ENCODE data around the gene PTGFRN.

Gene PTGFRN

GRCh38 chr1:116923421-116923820 is 13.7 kb downstream of the PTGFRN start:
- no peak overlapping the region for H3K4me3 ChIP-seq (ENCODE audit: low read length in 2 of 2)
- H2BK120ac ChIP-seq (ENCODE audit: low read depth, low read length), result no peak overlapping the region
- no peak overlapping the region for H3K27ac ChIP-seq (replicated peaks; ENCODE audit: low read length)
- H3K9ac ChIP-seq (ENCODE audit: low read depth, low read length, poor library complexity), result no peak overlapping the region
- no peaks in the 10 kb centered on the region for H3K9me3 ChIP-seq (replicated peaks in 1 of 2; ENCODE audit: control insufficient read depth in 2 of 2, insufficient read depth in 1 of 2, low read depth in 1 of 2, low read length in 2 of 2)
- H3K4me2 ChIP-seq (ENCODE audit: insufficient read depth, low read length, poor library complexity, severe bottlenecking), result no peak overlapping the region
- H3K4me1 ChIP-seq (ENCODE audit: control insufficient read depth in 2 of 2, insufficient read depth in 1 of 2, low read depth in 1 of 2, low read length in 2 of 2), result peaks cover 0 to 5% of the 10 kb centered on the region in 2 donors
- no peak overlapping the region for H4K8ac ChIP-seq (ENCODE audit: low read depth, low read length)
- H3K23ac ChIP-seq (ENCODE audit: low read depth, low read length, poor library complexity), result no peak overlapping the region
- no peak for DNase-seq (ENCODE audit: low spot score)
- no peak overlapping the region for H3K18ac ChIP-seq (ENCODE audit: low read length)
- no peak overlapping the region for H2AFZ ChIP-seq (ENCODE audit: low read length)
- no peak overlapping the region for H2BK5ac ChIP-seq (ENCODE audit: low read length)
- no peak overlapping the region for H2BK12ac ChIP-seq (ENCODE audit: low read length)
- H2AK5ac ChIP-seq (ENCODE audit: low read depth, low read length), result no peak overlapping the region
- no peak overlapping the region for H3K4ac ChIP-seq (ENCODE audit: low read length)
- H3K79me1 ChIP-seq (ENCODE audit: low read depth, low read length), result peaks cover 9% of the 10 kb centered on the region
- no peak overlapping the region for H4K91ac ChIP-seq (ENCODE audit: low read depth, low read length, poor library complexity)
- no peak overlapping the region for H3K14ac ChIP-seq (ENCODE audit: low read length)
- H3K36me3 ChIP-seq (replicated peaks in 1 of 2; ENCODE audit: control insufficient read depth in 2 of 2, insufficient read depth in 2 of 2, low read length in 2 of 2), result peaks cover 0 to 16% of the 10 kb centered on the region in 2 donors
- H2BK15ac ChIP-seq (ENCODE audit: low read length), result no peak overlapping the region
- no CpG with 5 or more reads among the region's 8 CpGs for WGBS, 2 donors (ENCODE audit: extremely low coverage in 2 of 2, insufficient read length in 2 of 2, insufficient replicate concordance in 1 of 2)
- H3K27me3 ChIP-seq (ENCODE audit: control insufficient read depth in 3 of 3, insufficient read depth in 3 of 3, low read depth in 1 of 3, low read length in 3 of 3), result no peaks in the 10 kb centered on the region

DNA sequence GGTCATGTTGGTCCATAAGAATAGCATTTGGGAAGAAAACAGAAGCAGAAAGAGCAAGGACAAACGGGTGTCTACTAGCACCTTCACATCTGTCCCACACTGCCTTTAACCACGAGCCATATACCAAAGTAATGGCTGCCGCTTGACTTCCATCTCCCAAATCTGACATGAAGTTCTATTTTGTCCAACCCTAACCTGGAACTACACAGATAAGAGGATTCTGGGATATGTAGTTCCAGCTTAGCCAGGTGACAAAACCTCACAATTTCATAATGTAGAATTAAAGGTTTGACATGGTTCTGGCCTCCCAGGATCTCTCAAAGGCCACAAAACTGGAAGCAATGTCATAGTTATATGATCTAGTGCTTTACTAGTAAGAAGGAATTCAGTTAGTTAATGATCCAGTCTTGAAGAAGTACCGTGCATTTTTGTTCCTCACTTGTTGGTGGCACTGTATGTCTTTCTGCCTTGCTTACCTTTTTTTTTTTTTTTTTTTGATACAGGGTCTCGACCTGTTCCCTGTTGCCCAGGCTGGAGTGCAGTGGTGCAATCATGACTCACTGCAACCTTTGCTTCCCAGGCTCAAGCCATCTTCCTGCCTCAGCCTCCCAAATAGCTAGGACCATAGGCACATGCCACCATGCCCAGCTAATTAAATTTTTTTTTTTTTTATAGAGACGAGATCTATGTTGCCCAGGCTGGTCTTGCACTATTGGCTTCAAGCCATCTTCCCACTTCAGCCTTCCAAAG is 17.5 kb downstream of the PTGFRN start:
- H3K4me2 ChIP-seq (ENCODE audit: insufficient read depth, low read length, poor library complexity, severe bottlenecking), result no peak overlapping the region
- H3K18ac ChIP-seq (ENCODE audit: low read length), result no peak overlapping the region
- no peak overlapping the region for H3K9ac ChIP-seq (ENCODE audit: low read depth, low read length, poor library complexity)
- no peak for DNase-seq (ENCODE audit: low spot score)
- H3K9me3 ChIP-seq (replicated peaks in 1 of 2; ENCODE audit: control insufficient read depth in 2 of 2, insufficient read depth in 1 of 2, low read depth in 1 of 2, low read length in 2 of 2), result no peaks in the 10 kb centered on the region
- no peak overlapping the region for H4K91ac ChIP-seq (ENCODE audit: low read depth, low read length, poor library complexity)
- H3K27me3 ChIP-seq (ENCODE audit: control insufficient read depth in 3 of 3, insufficient read depth in 3 of 3, low read depth in 1 of 3, low read length in 3 of 3), result no peaks in the 10 kb centered on the region
- H3K23ac ChIP-seq (ENCODE audit: low read depth, low read length, poor library complexity), result no peak overlapping the region
- no peak overlapping the region for H2BK5ac ChIP-seq (ENCODE audit: low read length)
- no peak overlapping the region for H3K27ac ChIP-seq (replicated peaks; ENCODE audit: low read length)
- H2AFZ ChIP-seq (ENCODE audit: low read length), result no peak overlapping the region
- no peak overlapping the region for H3K4me3 ChIP-seq (ENCODE audit: low read length in 2 of 2)
- H2BK12ac ChIP-seq (ENCODE audit: low read length), result no peak overlapping the region
- H2BK15ac ChIP-seq (ENCODE audit: low read length), result no peak overlapping the region
- H3K4me1 ChIP-seq (ENCODE audit: control insufficient read depth in 2 of 2, insufficient read depth in 1 of 2, low read depth in 1 of 2, low read length in 2 of 2), result peaks cover 0 to 7% of the 10 kb centered on the region in 2 donors
- peaks cover 0 to 37% of the 10 kb centered on the region in 2 donors for H3K36me3 ChIP-seq (replicated peaks in 1 of 2; ENCODE audit: control insufficient read depth in 2 of 2, insufficient read depth in 2 of 2, low read length in 2 of 2)
- H2AK5ac ChIP-seq (ENCODE audit: low read depth, low read length), result no peak overlapping the region
- H2BK120ac ChIP-seq (ENCODE audit: low read depth, low read length), result no peak overlapping the region
- no peak overlapping the region for H3K4ac ChIP-seq (ENCODE audit: low read length)
- peaks cover 3% of the 10 kb centered on the region for H3K79me1 ChIP-seq (ENCODE audit: low read depth, low read length)
- H3K14ac ChIP-seq (ENCODE audit: low read length), result no peak overlapping the region
- H4K8ac ChIP-seq (ENCODE audit: low read depth, low read length), result no peak overlapping the region
- no CpG with 5 or more reads among the region's 6 CpGs for WGBS, 2 donors (ENCODE audit: extremely low coverage in 2 of 2, insufficient read length in 2 of 2, insufficient replicate concordance in 1 of 2)

DNA sequence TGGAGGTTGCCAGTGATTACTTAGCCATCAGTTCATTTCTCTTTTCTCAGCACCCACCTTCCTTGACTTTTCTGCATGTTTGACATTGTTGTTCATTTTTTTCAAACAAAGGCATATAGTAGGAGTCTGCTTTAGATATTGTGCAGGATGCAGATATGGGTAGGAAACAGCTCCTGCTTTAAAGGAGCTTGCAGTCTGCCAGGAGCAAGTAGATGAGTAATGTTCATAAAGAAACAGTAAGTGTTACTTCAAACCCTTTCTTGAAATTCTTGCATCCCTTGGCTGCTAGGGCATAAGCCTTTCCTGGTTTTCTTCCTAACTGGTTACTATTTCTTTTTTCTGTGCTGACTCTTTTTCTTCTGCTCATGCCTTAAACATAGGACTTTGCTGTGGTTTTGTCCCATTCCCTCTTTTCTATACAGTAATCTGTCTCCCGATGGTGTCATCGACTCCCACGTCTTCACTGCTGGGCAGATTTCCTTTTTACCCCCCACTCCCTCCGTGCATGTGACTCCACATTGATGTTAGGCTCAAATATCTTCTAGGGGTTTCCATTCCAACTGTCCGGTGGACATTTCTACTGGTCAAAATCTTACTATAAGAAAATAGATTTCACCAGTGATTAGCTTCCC is 20.4 kb downstream of the PTGFRN start:
- peaks cover 0 to 7% of the 10 kb centered on the region in 2 donors for H3K4me1 ChIP-seq (ENCODE audit: control insufficient read depth in 2 of 2, insufficient read depth in 1 of 2, low read depth in 1 of 2, low read length in 2 of 2)
- no peak overlapping the region for H2AFZ ChIP-seq (ENCODE audit: low read length)
- H3K36me3 ChIP-seq (replicated peaks in 1 of 2; ENCODE audit: control insufficient read depth in 2 of 2, insufficient read depth in 2 of 2, low read length in 2 of 2), result peaks cover 0 to 34% of the 10 kb centered on the region in 2 donors
- no peak overlapping the region for H3K14ac ChIP-seq (ENCODE audit: low read length)
- no peak overlapping the region for H3K18ac ChIP-seq (ENCODE audit: low read length)
- no peak overlapping the region for H3K27ac ChIP-seq (replicated peaks; ENCODE audit: low read length)
- no peak overlapping the region for H2BK5ac ChIP-seq (ENCODE audit: low read length)
- H3K9me3 ChIP-seq (replicated peaks in 1 of 2; ENCODE audit: control insufficient read depth in 2 of 2, insufficient read depth in 1 of 2, low read depth in 1 of 2, low read length in 2 of 2), result no peaks in the 10 kb centered on the region
- no peak for DNase-seq (ENCODE audit: low spot score)
- no peak overlapping the region for H2AK5ac ChIP-seq (ENCODE audit: low read depth, low read length)
- no peak overlapping the region for H4K91ac ChIP-seq (ENCODE audit: low read depth, low read length, poor library complexity)
- no peaks in the 10 kb centered on the region for H3K79me1 ChIP-seq (ENCODE audit: low read depth, low read length)
- H3K23ac ChIP-seq (ENCODE audit: low read depth, low read length, poor library complexity), result no peak overlapping the region
- H4K8ac ChIP-seq (ENCODE audit: low read depth, low read length), result no peak overlapping the region
- H3K4me2 ChIP-seq (ENCODE audit: insufficient read depth, low read length, poor library complexity, severe bottlenecking), result no peak overlapping the region
- H3K9ac ChIP-seq (ENCODE audit: low read depth, low read length, poor library complexity), result no peak overlapping the region
- H2BK15ac ChIP-seq (ENCODE audit: low read length), result no peak overlapping the region
- no CpG with 5 or more reads among the region's 5 CpGs for WGBS, 2 donors (ENCODE audit: extremely low coverage in 2 of 2, insufficient read length in 2 of 2, insufficient replicate concordance in 1 of 2)
- H2BK12ac ChIP-seq (ENCODE audit: low read length), result no peak overlapping the region
- no peak overlapping the region for H2BK120ac ChIP-seq (ENCODE audit: low read depth, low read length)
- H3K4me3 ChIP-seq (ENCODE audit: low read length in 2 of 2), result no peak overlapping the region
- no peaks in the 10 kb centered on the region for H3K27me3 ChIP-seq (ENCODE audit: control insufficient read depth in 3 of 3, insufficient read depth in 3 of 3, low read depth in 1 of 3, low read length in 3 of 3)
- no peak overlapping the region for H3K4ac ChIP-seq (ENCODE audit: low read length)

DNA sequence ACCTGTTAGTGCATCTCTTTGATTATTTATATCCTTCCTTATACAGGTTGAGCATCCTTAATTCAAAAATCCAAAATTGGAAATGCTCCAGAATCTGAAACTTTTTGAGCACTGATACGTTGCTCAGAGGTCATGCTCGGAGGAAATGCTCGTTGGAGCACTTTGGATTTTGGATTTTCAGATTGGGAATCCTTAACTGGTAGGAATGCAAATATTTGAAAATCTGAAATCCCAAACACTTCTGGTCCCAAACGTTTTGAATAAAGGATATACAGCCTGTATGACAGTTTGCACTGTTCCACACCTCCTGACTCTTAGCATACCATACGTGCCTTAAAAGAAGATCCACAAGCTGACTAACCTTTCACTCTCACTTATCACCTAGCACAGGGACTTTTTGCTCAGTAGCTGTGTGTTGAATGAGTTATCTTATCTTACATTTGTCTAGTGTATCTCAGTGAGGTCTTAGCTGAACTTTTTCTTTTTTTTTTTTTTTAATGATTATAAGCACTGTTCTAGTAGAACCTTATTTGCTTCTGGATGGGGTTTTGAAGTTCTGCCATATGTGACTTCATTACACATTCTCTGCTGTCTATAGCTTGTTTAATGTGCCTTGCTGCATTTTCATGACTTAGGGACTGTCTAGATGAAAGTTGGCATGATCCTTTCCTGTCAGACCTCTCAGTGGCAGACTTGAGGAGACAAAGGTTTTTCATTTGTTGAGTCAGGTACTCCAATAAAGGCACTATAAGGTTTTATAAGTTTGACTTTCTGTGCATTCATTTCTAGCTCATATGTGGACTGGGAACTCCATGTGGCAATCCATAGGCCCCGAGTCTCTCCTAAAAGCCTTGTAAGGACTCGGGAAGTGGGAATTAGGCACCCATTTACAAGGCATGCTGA is 21.6 kb downstream of the PTGFRN start:
- no peak overlapping the region for H2AK5ac ChIP-seq (ENCODE audit: low read depth, low read length)
- peaks cover 0 to 7% of the 10 kb centered on the region in 2 donors for H3K4me1 ChIP-seq (ENCODE audit: control insufficient read depth in 2 of 2, insufficient read depth in 1 of 2, low read depth in 1 of 2, low read length in 2 of 2)
- H3K9ac ChIP-seq (ENCODE audit: low read depth, low read length, poor library complexity), result no peak overlapping the region
- no peak overlapping the region for H2BK15ac ChIP-seq (ENCODE audit: low read length)
- no peak overlapping the region for H2BK5ac ChIP-seq (ENCODE audit: low read length)
- no peak overlapping the region for H4K91ac ChIP-seq (ENCODE audit: low read depth, low read length, poor library complexity)
- H3K27me3 ChIP-seq (ENCODE audit: control insufficient read depth in 3 of 3, insufficient read depth in 3 of 3, low read depth in 1 of 3, low read length in 3 of 3), result no peaks in the 10 kb centered on the region
- H3K4me3 ChIP-seq (ENCODE audit: low read length in 2 of 2), result no peak overlapping the region
- H3K14ac ChIP-seq (ENCODE audit: low read length), result no peak overlapping the region
- H2AFZ ChIP-seq (ENCODE audit: low read length), result no peak overlapping the region
- no peak overlapping the region for H4K8ac ChIP-seq (ENCODE audit: low read depth, low read length)
- DNase-seq (ENCODE audit: low spot score), result no peak
- H3K79me1 ChIP-seq (ENCODE audit: low read depth, low read length), result no peaks in the 10 kb centered on the region
- no peaks in the 10 kb centered on the region for H3K9me3 ChIP-seq (replicated peaks in 1 of 2; ENCODE audit: control insufficient read depth in 2 of 2, insufficient read depth in 1 of 2, low read depth in 1 of 2, low read length in 2 of 2)
- H3K36me3 ChIP-seq (replicated peaks in 1 of 2; ENCODE audit: control insufficient read depth in 2 of 2, insufficient read depth in 2 of 2, low read length in 2 of 2), result peaks cover 0 to 34% of the 10 kb centered on the region in 2 donors
- H3K27ac ChIP-seq (replicated peaks; ENCODE audit: low read length), result no peak overlapping the region
- no peak overlapping the region for H3K23ac ChIP-seq (ENCODE audit: low read depth, low read length, poor library complexity)
- no peak overlapping the region for H3K18ac ChIP-seq (ENCODE audit: low read length)
- H3K4ac ChIP-seq (ENCODE audit: low read length), result no peak overlapping the region
- WGBS, 2 donors (ENCODE audit: extremely low coverage in 2 of 2, insufficient read length in 2 of 2, insufficient replicate concordance in 1 of 2), result no CpG with 5 or more reads among the region's 7 CpGs
- no peak overlapping the region for H2BK120ac ChIP-seq (ENCODE audit: low read depth, low read length)
- H3K4me2 ChIP-seq (ENCODE audit: insufficient read depth, low read length, poor library complexity, severe bottlenecking), result no peak overlapping the region
- no peak overlapping the region for H2BK12ac ChIP-seq (ENCODE audit: low read length)

Data from neuronal stem cell (in vitro differentiated cells).